Astrocyte (in vitro differentiated cells and primary cell): ENCODE results near the gene FNDC3B. TPM values are rescaled to one million over a fixed set of nuclear protein-coding genes. Genes with fewer than 3 reads are reported as not detected.
A peak's percentile ranks its signal among the peaks of the same experiment; 100 is the strongest.

Experiments
- DNase-seq: peaks from one replicate; pipeline ENCODE4 v3.0.0-alpha.2; 2010; ENCODE audit warnings: low read depth
- FAIRE-seq: peaks from 2 replicates; lab custom pipeline; 2011; peaks lifted over from hg19 to GRCh38; lab: Jason Lieb, UNC
- H2AFZ ChIP-seq: 2 replicates; pipeline ENCODE4 v1.6.0; 2012; ENCODE audit warnings: low read depth, low read length, inconsistent platforms
- H3K27ac ChIP-seq: 2 replicates; pipeline ENCODE4 v1.5.1; 2011; ENCODE audit warnings: low read depth, low read length, inconsistent platforms
- H3K27me3 ChIP-seq: 2 replicates; pipeline ENCODE4 v1.6.0; 2011; ENCODE audit warnings: low read length, inconsistent platforms; ENCODE audit not compliant: insufficient read depth
- H3K36me3 ChIP-seq: 2 replicates; pipeline ENCODE4 v1.5.1; 2011; ENCODE audit warnings: low read length, inconsistent platforms; ENCODE audit not compliant: insufficient read depth
- H3K4me1 ChIP-seq: 2 replicates; pipeline ENCODE4 v1.5.1; 2011; ENCODE audit warnings: low read length, inconsistent platforms; ENCODE audit not compliant: insufficient read depth
- H3K4me2 ChIP-seq: 2 replicates; pipeline ENCODE4 v1.6.0; 2012; ENCODE audit warnings: low read length, inconsistent platforms
- H3K4me3 ChIP-seq: 2 replicates; pipeline ENCODE4 v1.5.1; 2011; ENCODE audit warnings: low read depth, mild to moderate bottlenecking, low read length, inconsistent platforms; ENCODE audit not compliant: insufficient read depth
- H3K79me2 ChIP-seq: 2 replicates; pipeline ENCODE4 v1.6.0; 2012; ENCODE audit warnings: mild to moderate bottlenecking, low read length, inconsistent platforms; ENCODE audit not compliant: insufficient read depth
- H3K9ac ChIP-seq: 2 replicates; pipeline ENCODE4 v1.6.0; 2012; ENCODE audit warnings: mild to moderate bottlenecking, low read length, inconsistent platforms
- H3K9me3 ChIP-seq: 2 replicates; pipeline ENCODE4 v1.5.1; 2012; ENCODE audit warnings: low read depth, mild to moderate bottlenecking, low read length, inconsistent platforms; ENCODE audit not compliant: insufficient read depth
- H4K20me1 ChIP-seq: 2 replicates; pipeline ENCODE4 v1.6.0; 2012; ENCODE audit warnings: low read length, inconsistent platforms; ENCODE audit not compliant: insufficient read depth
- H3K27ac Mint-ChIP-seq: one replicate; pipeline ENCODE4 v1.8.0; 2021; ENCODE audit warnings: mild to moderate bottlenecking, mixed read lengths; ENCODE audit not compliant: unreplicated experiment
- H3K27me3 Mint-ChIP-seq: one replicate; pipeline ENCODE4 v1.8.0; 2021; ENCODE audit warnings: low read depth, mixed read lengths; ENCODE audit not compliant: unreplicated experiment
- H3K36me3 Mint-ChIP-seq: one replicate; pipeline ENCODE4 v1.8.0; 2021; ENCODE audit warnings: low read depth, mixed read lengths; ENCODE audit not compliant: unreplicated experiment
- H3K4me1 Mint-ChIP-seq: one replicate; pipeline ENCODE4 v1.8.0; 2021; ENCODE audit warnings: low read depth, mixed read lengths; ENCODE audit not compliant: unreplicated experiment
- H3K4me3 Mint-ChIP-seq: one replicate; pipeline ENCODE4 v1.8.0; 2021; ENCODE audit warnings: mild to moderate bottlenecking, moderate library complexity, mixed read lengths; ENCODE audit not compliant: unreplicated experiment
- H3K9me3 Mint-ChIP-seq: one replicate; pipeline ENCODE4 v1.8.0; 2021; ENCODE audit warnings: mild to moderate bottlenecking, mixed read lengths; ENCODE audit not compliant: unreplicated experiment
- CTCF ChIP-seq: IDR thresholded peaks from 2 replicates; pipeline ENCODE4 v1.5.1; 2011; ENCODE audit warnings: low read depth, mild to moderate bottlenecking, inconsistent platforms, low read length, moderate library complexity; ENCODE audit not compliant: insufficient read depth
- EZH2 ChIP-seq: IDR thresholded peaks from 2 replicates; pipeline ENCODE4 v1.6.1; 2012; ENCODE audit warnings: mild to moderate bottlenecking, low read length, inconsistent platforms; ENCODE audit not compliant: insufficient read depth
- total RNA-seq: library from RNA; stranded (reverse); gene quantifications from 2 replicates; pipeline ENCODE4 v1.2.1, GENCODE V29; 2021

Gene FNDC3B
- total RNA-seq, 1 donor from 2014 or later = 327 TPM

- FAIRE-seq = no peak
- Histone ChIP-seq H4K20me1 (peaks cover 88% of the 10 kb centered on the region), H2AFZ (no peak overlapping the region), H3K27ac (no peak overlapping the region), H3K4me2 (no peak overlapping the region), H3K9me3 (no peaks in the 10 kb centered on the region), H3K36me3 (peaks cover 3% of the 10 kb centered on the region), H3K4me3 (no peak overlapping the region), H3K4me1 (peaks cover 35% of the 10 kb centered on the region), H3K27me3 (no peaks in the 10 kb centered on the region), H3K9ac (no peak overlapping the region), H3K79me2 (peaks cover 95% of the 10 kb centered on the region)
- no peak for DNase-seq
- H3K27me3 Mint-ChIP-seq = no peaks in the 10 kb centered on the region
- H3K9me3 Mint-ChIP-seq = no peaks in the 10 kb centered on the region
- no peak overlapping the region for H3K4me3 Mint-ChIP-seq
- TF ChIP-seq EZH2 (no peak), CTCF (no peak)
- peaks cover 7% of the 10 kb centered on the region for H3K36me3 Mint-ChIP-seq
- peaks cover 73% of the 10 kb centered on the region for H3K4me1 Mint-ChIP-seq
- H3K27ac Mint-ChIP-seq = no peak overlapping the region
These were observed 58.2 kb downstream of the FNDC3B start for GRCh38 chr3:172097585-172097984.

DNA sequence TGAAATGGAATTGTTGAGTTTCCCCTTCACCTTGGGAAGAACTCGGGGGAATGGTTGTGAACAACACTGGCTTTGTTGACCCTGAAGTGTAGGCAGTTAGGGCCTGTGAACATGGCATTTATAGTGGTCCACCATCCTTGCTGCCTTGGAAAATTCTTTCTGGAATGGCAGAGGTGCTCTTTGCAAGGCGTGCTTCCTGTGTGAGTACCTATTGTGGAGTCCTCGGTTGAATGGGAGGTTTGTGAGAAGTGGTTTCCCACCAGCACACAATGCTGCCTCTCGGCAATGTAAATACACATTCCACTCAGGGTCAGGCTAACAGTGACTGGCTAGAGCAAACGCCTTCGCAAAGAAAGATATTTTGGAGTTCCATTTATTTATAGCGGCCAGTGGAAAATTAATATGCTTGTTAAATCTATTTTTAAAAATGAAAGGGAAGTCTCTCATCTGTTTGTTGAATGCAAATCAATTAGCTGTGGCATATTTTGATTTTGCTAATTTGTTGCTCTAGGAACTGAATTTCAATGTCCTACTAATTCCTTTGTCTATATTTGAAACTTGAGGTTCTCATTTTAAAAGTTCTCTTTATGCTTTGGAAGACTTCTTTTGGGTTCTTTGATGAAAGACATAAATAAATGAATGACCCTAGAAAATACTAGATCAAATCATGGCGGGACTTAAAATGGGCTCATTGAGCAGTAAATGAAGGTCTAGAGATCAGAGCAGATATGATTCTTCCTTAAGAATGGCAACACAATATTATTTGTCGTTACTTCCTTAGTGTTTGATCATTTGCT is 59.5 kb downstream of the FNDC3B start:
- H3K27ac Mint-ChIP-seq = peak overlapping the region; percentile 88
- Histone ChIP-seq H4K20me1 (peaks cover 89% of the 10 kb centered on the region), H2AFZ (no peak overlapping the region), H3K79me2 (peaks cover 99% of the 10 kb centered on the region), H3K4me3 (no peak overlapping the region), H3K4me1 (peaks cover 48% of the 10 kb centered on the region), H3K27me3 (no peaks in the 10 kb centered on the region), H3K36me3 (peaks cover 3% of the 10 kb centered on the region), H3K4me2 (peak overlapping the region; percentile 18), H3K9me3 (no peaks in the 10 kb centered on the region), H3K27ac (no peak overlapping the region), H3K9ac (no peak overlapping the region)
- H3K27me3 Mint-ChIP-seq = no peaks in the 10 kb centered on the region
- TF ChIP-seq CTCF (no peak), EZH2 (no peak)
- FAIRE-seq (no peak), DNase-seq (peak; percentile 42)
- peaks cover 7% of the 10 kb centered on the region for H3K36me3 Mint-ChIP-seq
- H3K4me1 Mint-ChIP-seq = peaks cover 85% of the 10 kb centered on the region
- no peaks in the 10 kb centered on the region for H3K9me3 Mint-ChIP-seq
- H3K4me3 Mint-ChIP-seq = peak overlapping the region; percentile 59

DNA sequence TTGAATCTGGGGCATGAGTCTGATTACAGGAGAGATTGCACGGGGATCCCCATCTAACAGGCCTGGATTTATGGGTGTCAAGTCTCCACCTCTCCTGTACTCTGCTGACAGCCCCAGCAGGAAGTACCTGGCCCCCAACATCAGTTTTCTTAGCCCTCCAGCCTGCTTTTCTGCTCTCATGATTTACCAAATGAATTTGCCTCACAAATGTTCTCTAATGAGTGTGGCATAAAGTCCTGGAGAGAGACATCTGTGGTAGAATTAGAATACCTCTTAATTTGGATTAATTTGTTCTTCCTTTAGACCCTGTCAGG is 60.1 kb downstream of the FNDC3B start:
- H3K36me3 Mint-ChIP-seq = peaks cover 5% of the 10 kb centered on the region
- H4K20me1 ChIP-seq = peaks cover 90% of the 10 kb centered on the region
- no peak for DNase-seq
- H3K4me3 ChIP-seq = no peak overlapping the region
- no peak overlapping the region for H2AFZ ChIP-seq
- H3K27me3 Mint-ChIP-seq = no peaks in the 10 kb centered on the region
- H3K36me3 ChIP-seq = peaks cover 3% of the 10 kb centered on the region
- peak overlapping the region; percentile 88 for H3K27ac Mint-ChIP-seq
- no peak for TF ChIP-seq EZH2
- TF ChIP-seq CTCF = no peak
- H3K9me3 ChIP-seq = no peaks in the 10 kb centered on the region
- FAIRE-seq = no peak
- peaks cover 54% of the 10 kb centered on the region for H3K4me1 ChIP-seq
- H3K27me3 ChIP-seq = no peaks in the 10 kb centered on the region
- no peaks in the 10 kb centered on the region for H3K9me3 Mint-ChIP-seq
- peak overlapping the region; percentile 59 for H3K4me3 Mint-ChIP-seq
- H3K4me2 ChIP-seq = no peak overlapping the region
- no peak overlapping the region for H3K9ac ChIP-seq
- peaks cover 100% of the 10 kb centered on the region for H3K79me2 ChIP-seq
- peaks cover 84% of the 10 kb centered on the region for H3K4me1 Mint-ChIP-seq
- H3K27ac ChIP-seq = no peak overlapping the region
